Fibroblast of lung (primary cell): Measurements from ENCODE around the gene RYR2. TPM values are rescaled to one million over a fixed set of nuclear protein-coding genes. Genes with fewer than 3 reads are reported as not detected.

Source experiments
- DNase-seq, 2 donors: peaks; one replicate each; pipeline versions ENCODE4 v3.0.0 to v3.0.0-alpha.2; 2010; ENCODE audit warnings: low read depth in 2 of 2
- H2AFZ ChIP-seq: 2 replicates; pipeline ENCODE4 v1.5.1; 2012; ENCODE audit warnings: low read length, control low read depth, inconsistent platforms
- H3K27ac ChIP-seq: 2 replicates; pipeline ENCODE4 v1.5.1; 2011; ENCODE audit warnings: low read length, control low read depth; ENCODE audit not compliant: insufficient read depth
- H3K27me3 ChIP-seq: 2 replicates; pipeline ENCODE4 v1.5.1; 2011; ENCODE audit warnings: mild to moderate bottlenecking, low read length; ENCODE audit not compliant: control insufficient read depth, insufficient read depth
- H3K36me3 ChIP-seq: 2 replicates; pipeline ENCODE4 v1.5.1; 2011; ENCODE audit warnings: low read length; ENCODE audit not compliant: control insufficient read depth, insufficient read depth
- H3K4me1 ChIP-seq: 2 replicates; pipeline ENCODE4 v1.5.1; 2011; ENCODE audit warnings: low read length; ENCODE audit not compliant: control insufficient read depth, insufficient read depth; ENCODE audit errors: extremely low read depth
- H3K4me2 ChIP-seq: 2 replicates; pipeline ENCODE4 v1.5.1; 2011; ENCODE audit warnings: low read length, control low read depth; ENCODE audit not compliant: insufficient read depth; ENCODE audit errors: extremely low read depth
- H3K4me3 ChIP-seq, 4 experiments: fragments of 200-600 bp in 1 of 4; sonication (generic) in 1 of 4; replicated peaks in 1 of 4; 2 replicates each; pipeline ENCODE4 v1.5.1; 2011 to 2016; ENCODE audit warnings: low read length in 4 of 4, low read depth in 3 of 4, mild to moderate bottlenecking in 3 of 4, control low read depth in 2 of 4, inconsistent platforms in 1 of 4, mixed read lengths in 1 of 4; ENCODE audit not compliant: insufficient read depth in 1 of 4; ENCODE audit errors: control extremely low read depth in 1 of 4
- H3K79me2 ChIP-seq: 2 replicates; pipeline ENCODE4 v1.5.1; 2012; ENCODE audit warnings: mild to moderate bottlenecking, low read length, inconsistent platforms; ENCODE audit not compliant: control insufficient read depth, insufficient read depth
- H3K9ac ChIP-seq: 2 replicates; pipeline ENCODE4 v1.5.1; 2011; ENCODE audit warnings: mild to moderate bottlenecking, low read length, control low read depth; ENCODE audit not compliant: insufficient read depth
- H3K9me3 ChIP-seq: 2 replicates; pipeline ENCODE4 v1.5.1; 2012; ENCODE audit warnings: low read depth, low read length; ENCODE audit not compliant: control insufficient read depth, insufficient read depth
- H4K20me1 ChIP-seq: 2 replicates; pipeline ENCODE4 v1.5.1; 2011; ENCODE audit warnings: low read length; ENCODE audit not compliant: control insufficient read depth, insufficient read depth; ENCODE audit errors: extremely low read depth
- CTCF ChIP-seq, 2 donors: IDR thresholded peaks in 1 of 2; conservative IDR thresholded peaks in 1 of 2; 1 replicate in 1 of 2; 2 replicates in 1 of 2; pipeline ENCODE4 v1.5.1; 2011 to 2012; ENCODE audit warnings: low read length in 2 of 2, control low read depth in 1 of 2, inconsistent platforms in 1 of 2, low read depth in 1 of 2, mild to moderate bottlenecking in 1 of 2
- EZH2 ChIP-seq: IDR thresholded peaks from 2 replicates; pipeline ENCODE4 v1.5.1; 2012; ENCODE audit warnings: low read length, control low read depth, mild to moderate bottlenecking; ENCODE audit errors: missing control alignments
- polyA plus RNA-seq, 2 donors: library from polyadenylated mRNA; depleted of rRNA in 1 of 2; stranded (reverse) in 1 of 2; unstranded in 1 of 2; fragments of >200 nt; gene quantifications; 2 replicates each; pipeline ENCODE4 v1.2.1, GENCODE V29; 2011 to 2012; ENCODE audit warnings: missing spikeins in 1 of 2
- total RNA-seq: library from RNA; depleted of rRNA; stranded (reverse); fragments of >200 nt; gene quantifications from 2 replicates; pipeline ENCODE4 v1.2.1, GENCODE V29; 2014

The RYR2 gene
- total and polyA plus RNA-seq, 2 donors (not counting 1 experiment from before 2014, with no cell fraction given) = 0.06 to 0.17 TPM

- no peak for DNase-seq
- Histone ChIP-seq H3K4me3 (no peak overlapping the region), H3K27ac (no peak overlapping the region), H3K9ac (no peak overlapping the region), H4K20me1 (no peaks in the 10 kb centered on the region), H3K9me3 (no peaks in the 10 kb centered on the region), H3K27me3 (no peaks in the 10 kb centered on the region), H2AFZ (no peak overlapping the region), H3K79me2 (no peaks in the 10 kb centered on the region), H3K4me2 (no peak overlapping the region), H3K36me3 (no peaks in the 10 kb centered on the region), H3K4me1 (no peaks in the 10 kb centered on the region)
- TF ChIP-seq EZH2 = no peak
- TF ChIP-seq CTCF (conservative IDR thresholded peaks at IDR 0.05 in 1 of 2, IDR thresholded peaks at IDR 0.05 in 1 of 2; ENCODE audit: low read depth in 1 of 2, low read length in 2 of 2) = no peak
Measured at GRCh38 chr1:237834048-237834447, 792.1 kb downstream of the RYR2 start.

- Histone ChIP-seq H3K4me3 (no peak overlapping the region), H3K9me3 (no peaks in the 10 kb centered on the region), H4K20me1 (no peaks in the 10 kb centered on the region), H3K36me3 (no peaks in the 10 kb centered on the region), H3K27me3 (no peaks in the 10 kb centered on the region), H3K9ac (no peak overlapping the region), H3K79me2 (no peaks in the 10 kb centered on the region), H3K27ac (no peak overlapping the region), H3K4me1 (no peaks in the 10 kb centered on the region), H2AFZ (no peak overlapping the region), H3K4me2 (no peak overlapping the region)
- DNase-seq = no peak
- TF ChIP-seq CTCF (conservative IDR thresholded peaks at IDR 0.05 in 1 of 2, IDR thresholded peaks at IDR 0.05 in 1 of 2; ENCODE audit: low read depth in 1 of 2, low read length in 2 of 2) (no peak), EZH2 (no peak)
Measured at GRCh38 chr1:237834461-237834860, 792.5 kb downstream of the RYR2 start.

- Histone ChIP-seq H3K79me2 (no peaks in the 10 kb centered on the region), H3K4me1 (no peaks in the 10 kb centered on the region), H3K9me3 (no peaks in the 10 kb centered on the region), H3K4me3 (no peak overlapping the region), H2AFZ (no peak overlapping the region), H3K27ac (no peak overlapping the region), H3K4me2 (no peak overlapping the region), H3K27me3 (no peaks in the 10 kb centered on the region), H3K9ac (no peak overlapping the region), H4K20me1 (no peaks in the 10 kb centered on the region), H3K36me3 (no peaks in the 10 kb centered on the region)
- TF ChIP-seq EZH2 (no peak), CTCF (conservative IDR thresholded peaks at IDR 0.05 in 1 of 2, IDR thresholded peaks at IDR 0.05 in 1 of 2; ENCODE audit: low read depth in 1 of 2, low read length in 2 of 2) (no peak)
- no peak for DNase-seq
Measured at GRCh38 chr1:237838320-237838719, 796.3 kb downstream of the RYR2 start.
